ENCODE results near the gene NMNAT3.

GRCh38 chr3:139638518-139638917, 39.3 kb downstream of the NMNAT3 start:
- TF ChIP-seq EZH2phosphoT487 (IDR thresholded peaks at IDR 0.05) (no peak), CTCF (IDR thresholded peaks at IDR 0.05) (no peak), EZH2 (IDR thresholded peaks at IDR 0.05) (no peak)

Measured in neural progenitor cell (in vitro differentiated cells).